IMR-90 (cell line): Measurements from ENCODE around the gene THADA.
"Not testable (repeated sequence)": the region's sequence is repeated elsewhere in the genome, so short reads cannot be mapped to it uniquely, and the experiment has no call there.

Source experiments
- CHD1 ChIP-seq: IDR thresholded peaks from 2 replicates; pipeline ENCODE4 v1.6.1; 2012; ENCODE audit warnings: low read depth, low read length, improper control_type of control experiment
- MAFK ChIP-seq: IDR thresholded peaks from 2 replicates; pipeline ENCODE4 v1.6.1; 2012; ENCODE audit warnings: low read depth, low read length, improper control_type of control experiment
- MXI1 ChIP-seq: IDR thresholded peaks from 2 replicates; pipeline ENCODE4 v1.6.1; 2012; ENCODE audit warnings: low read depth, mild to moderate bottlenecking, low read length, moderate library complexity, borderline replicate concordance
- NFE2L2 ChIP-seq: fragments of 150-350 bp; IDR thresholded peaks from 2 replicates; pipeline ENCODE4 v1.6.1; 2016; ENCODE audit warnings: low read depth, mild to moderate bottlenecking, low read length
- POLR2A ChIP-seq: IDR thresholded peaks from 2 replicates; pipeline ENCODE4 v1.6.1; 2012; ENCODE audit warnings: mild to moderate bottlenecking, low read depth, low read length
- RAD21 ChIP-seq: IDR thresholded peaks from 2 replicates; pipeline ENCODE4 v1.6.1; 2012; ENCODE audit warnings: low read length, improper control_type of control experiment
- RCOR1 ChIP-seq: IDR thresholded peaks from 2 replicates; pipeline ENCODE4 v1.6.1; 2012; ENCODE audit warnings: mild to moderate bottlenecking, low read length, improper control_type of control experiment; ENCODE audit not compliant: insufficient replicate concordance
- RFX5 ChIP-seq: IDR thresholded peaks from 2 replicates; pipeline ENCODE4 v1.8.0; 2012; ENCODE audit warnings: low read depth, mild to moderate bottlenecking, low read length, moderate library complexity
- SMC3 ChIP-seq: fragments of 150-350 bp; IDR thresholded peaks from 2 replicates; pipeline ENCODE4 v1.6.1; 2016; ENCODE audit warnings: low read depth, mild to moderate bottlenecking, antibody characterized with exemption, low read length, moderate library complexity
- TF ChIP-seq, protein P1 (sequence below): conservative IDR thresholded peaks from 2 replicates; pipeline ENCODE4 v1.5.1; 2012; ENCODE audit warnings: mild to moderate bottlenecking, low read depth, low read length, improper control_type of control experiment
- TF ChIP-seq, protein P2 (sequence below): fragments of 150-350 bp; IDR thresholded peaks from 2 replicates; pipeline ENCODE4 v1.6.1; 2017; ENCODE audit warnings: mild to moderate bottlenecking, antibody characterized with exemption, low read length, low read depth
- TF ChIP-seq, protein P3 (sequence below): fragments of 150-350 bp; IDR thresholded peaks from 2 replicates; pipeline ENCODE4 v1.6.1; 2016; ENCODE audit warnings: low read depth, mild to moderate bottlenecking, low read length, moderate library complexity, borderline replicate concordance

DNA sequence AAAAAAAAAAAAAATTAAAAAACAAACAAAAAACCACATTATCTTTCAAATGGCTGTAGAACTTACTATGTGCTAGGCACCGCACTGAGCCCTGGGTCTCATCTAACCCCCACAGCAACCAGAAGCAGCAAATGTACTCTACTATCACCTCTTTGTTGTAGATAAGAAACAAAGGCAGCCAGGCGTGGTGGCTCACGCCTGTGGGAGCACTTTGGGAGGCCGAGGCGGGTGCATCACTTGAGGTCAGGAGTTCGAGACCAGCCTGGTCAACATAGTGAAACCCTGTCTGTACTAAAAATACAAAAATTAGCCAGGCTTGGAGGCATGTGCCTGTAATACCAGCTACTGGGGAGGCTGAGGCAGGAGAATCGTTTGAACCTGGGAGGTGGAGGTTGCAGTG is 406.0 kb downstream of the THADA start:
- TF ChIP-seq, protein P1, sequence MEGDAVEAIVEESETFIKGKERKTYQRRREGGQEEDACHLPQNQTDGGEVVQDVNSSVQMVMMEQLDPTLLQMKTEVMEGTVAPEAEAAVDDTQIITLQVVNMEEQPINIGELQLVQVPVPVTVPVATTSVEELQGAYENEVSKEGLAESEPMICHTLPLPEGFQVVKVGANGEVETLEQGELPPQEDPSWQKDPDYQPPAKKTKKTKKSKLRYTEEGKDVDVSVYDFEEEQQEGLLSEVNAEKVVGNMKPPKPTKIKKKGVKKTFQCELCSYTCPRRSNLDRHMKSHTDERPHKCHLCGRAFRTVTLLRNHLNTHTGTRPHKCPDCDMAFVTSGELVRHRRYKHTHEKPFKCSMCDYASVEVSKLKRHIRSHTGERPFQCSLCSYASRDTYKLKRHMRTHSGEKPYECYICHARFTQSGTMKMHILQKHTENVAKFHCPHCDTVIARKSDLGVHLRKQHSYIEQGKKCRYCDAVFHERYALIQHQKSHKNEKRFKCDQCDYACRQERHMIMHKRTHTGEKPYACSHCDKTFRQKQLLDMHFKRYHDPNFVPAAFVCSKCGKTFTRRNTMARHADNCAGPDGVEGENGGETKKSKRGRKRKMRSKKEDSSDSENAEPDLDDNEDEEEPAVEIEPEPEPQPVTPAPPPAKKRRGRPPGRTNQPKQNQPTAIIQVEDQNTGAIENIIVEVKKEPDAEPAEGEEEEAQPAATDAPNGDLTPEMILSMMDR = not testable (repeated sequence)
- TF ChIP-seq CHD1, RCOR1, RAD21, POLR2A, NFE2L2, MXI1, RFX5, SMC3, MAFK: not testable (repeated sequence)
- TF ChIP-seq, protein P2, sequence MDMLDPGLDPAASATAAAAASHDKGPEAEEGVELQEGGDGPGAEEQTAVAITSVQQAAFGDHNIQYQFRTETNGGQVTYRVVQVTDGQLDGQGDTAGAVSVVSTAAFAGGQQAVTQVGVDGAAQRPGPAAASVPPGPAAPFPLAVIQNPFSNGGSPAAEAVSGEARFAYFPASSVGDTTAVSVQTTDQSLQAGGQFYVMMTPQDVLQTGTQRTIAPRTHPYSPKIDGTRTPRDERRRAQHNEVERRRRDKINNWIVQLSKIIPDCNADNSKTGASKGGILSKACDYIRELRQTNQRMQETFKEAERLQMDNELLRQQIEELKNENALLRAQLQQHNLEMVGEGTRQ = not testable (repeated sequence)
- TF ChIP-seq, protein P3, sequence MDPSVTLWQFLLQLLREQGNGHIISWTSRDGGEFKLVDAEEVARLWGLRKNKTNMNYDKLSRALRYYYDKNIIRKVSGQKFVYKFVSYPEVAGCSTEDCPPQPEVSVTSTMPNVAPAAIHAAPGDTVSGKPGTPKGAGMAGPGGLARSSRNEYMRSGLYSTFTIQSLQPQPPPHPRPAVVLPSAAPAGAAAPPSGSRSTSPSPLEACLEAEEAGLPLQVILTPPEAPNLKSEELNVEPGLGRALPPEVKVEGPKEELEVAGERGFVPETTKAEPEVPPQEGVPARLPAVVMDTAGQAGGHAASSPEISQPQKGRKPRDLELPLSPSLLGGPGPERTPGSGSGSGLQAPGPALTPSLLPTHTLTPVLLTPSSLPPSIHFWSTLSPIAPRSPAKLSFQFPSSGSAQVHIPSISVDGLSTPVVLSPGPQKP = not testable (repeated sequence)
